ENCODE measurements around the gene MED9.
"Not testable (repeated sequence)": the region's sequence is repeated elsewhere in the genome, so short reads cannot be mapped to it uniquely, and the experiment has no call there.

The MED9 gene

GRCh38 chr17:17456251-17456650 is 20.5 kb upstream of the MED9 start:
- no peak for DNase-seq

DNA sequence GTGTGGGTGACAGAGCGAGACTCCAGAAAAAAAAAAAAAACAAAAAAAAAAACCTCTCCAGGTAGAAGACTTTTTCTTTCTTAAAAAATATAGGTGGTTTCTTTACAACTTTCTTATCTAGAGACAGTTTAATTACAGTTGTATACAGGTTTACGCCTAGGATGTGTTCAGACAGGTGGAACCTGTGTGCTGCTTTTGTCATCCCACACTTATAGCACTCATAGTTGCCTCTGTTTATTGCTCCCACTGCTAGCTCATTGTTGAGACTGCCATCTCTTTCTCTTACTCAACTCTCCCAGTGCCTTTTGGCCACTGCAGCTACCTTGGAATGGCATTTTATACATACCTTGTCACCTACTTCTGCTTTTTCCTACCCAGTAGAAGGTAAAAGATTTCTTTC is 19.1 kb upstream of the MED9 start:
- DNase-seq = no peak

DNA sequence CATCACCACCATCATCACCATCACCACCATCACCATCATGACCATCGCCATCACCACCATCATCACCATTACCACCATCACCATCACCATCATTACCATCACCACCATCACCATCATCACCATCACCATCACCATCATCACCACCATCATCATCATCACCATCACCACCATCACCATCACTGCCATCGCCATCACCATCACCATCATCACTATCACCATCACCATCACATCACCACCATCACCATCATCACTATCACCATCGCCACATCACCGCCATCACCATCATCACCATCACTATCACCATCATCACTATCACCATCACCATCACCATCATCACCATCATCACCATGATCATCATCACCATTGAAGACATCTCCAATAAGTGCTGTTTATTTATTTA is 16.8 kb upstream of the MED9 start:
- no peak for DNase-seq

DNA sequence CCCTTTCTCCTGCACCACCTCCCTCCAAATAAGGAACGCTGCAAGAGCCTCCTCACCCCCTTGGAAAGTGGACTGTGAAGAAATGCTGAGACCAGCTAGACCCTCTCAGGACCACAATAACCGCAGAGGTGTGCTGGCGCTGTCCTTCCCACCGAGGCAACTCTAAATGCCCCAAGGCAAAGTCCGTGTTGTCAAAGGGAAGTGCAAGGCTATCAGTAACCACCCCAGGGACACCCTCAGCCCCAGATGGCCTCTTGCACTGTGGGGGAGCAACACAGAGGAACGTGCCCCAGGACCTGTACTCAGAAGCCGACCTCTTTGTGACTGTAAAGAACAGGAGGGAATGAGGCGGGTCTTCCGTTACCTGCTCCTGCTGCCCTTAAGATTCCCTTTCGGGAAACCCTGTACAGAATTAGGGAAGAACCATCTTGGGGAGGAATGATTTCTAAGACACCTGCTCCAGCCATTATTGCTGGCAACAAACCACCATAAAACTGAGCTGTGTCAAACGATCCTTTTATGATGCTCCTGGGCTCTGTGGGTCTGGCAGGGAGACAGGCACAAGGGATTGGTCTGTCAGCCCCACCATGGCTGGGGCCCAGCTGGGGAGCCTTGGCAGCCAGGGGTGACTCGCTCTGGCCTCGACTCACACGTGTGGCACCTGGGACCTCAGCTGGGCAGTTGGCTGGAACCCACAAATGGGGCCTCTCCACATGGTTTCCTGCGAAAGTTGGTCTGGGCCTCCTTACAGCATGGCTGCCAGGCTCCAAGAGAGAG is 14.6 kb upstream of the MED9 start:
- DNase-seq = no peak

- DNase-seq = no peak
These were observed 13.0 kb upstream of the MED9 start for GRCh38 chr17:17463821-17464220.

GRCh38 chr17:17465878-17466277 is 10.9 kb upstream of the MED9 start:
- not testable (repeated sequence) for DNase-seq

GRCh38 chr17:17466511-17466910 is 10.3 kb upstream of the MED9 start:
- DNase-seq = no peak

DNA sequence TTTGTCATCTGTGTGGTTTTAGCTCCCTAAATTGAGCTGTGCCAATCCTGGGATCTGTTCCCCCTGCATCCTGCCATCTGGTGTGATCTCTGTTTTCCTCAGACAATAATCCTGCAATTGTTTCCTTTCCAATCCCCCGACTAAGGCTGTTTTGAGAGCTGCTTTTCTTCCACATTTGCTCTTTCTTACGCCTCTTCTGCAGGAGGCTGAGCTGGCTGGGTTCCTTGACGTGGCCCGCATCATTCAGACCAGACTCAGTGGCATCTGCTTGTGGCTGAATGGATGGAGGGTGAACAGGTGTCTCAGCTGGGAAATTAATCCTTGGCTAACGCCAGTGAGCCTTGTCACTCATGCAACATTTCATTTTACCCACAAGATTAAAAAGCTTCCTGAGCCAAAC is 9.8 kb upstream of the MED9 start:
- DNase-seq = no peak

DNA sequence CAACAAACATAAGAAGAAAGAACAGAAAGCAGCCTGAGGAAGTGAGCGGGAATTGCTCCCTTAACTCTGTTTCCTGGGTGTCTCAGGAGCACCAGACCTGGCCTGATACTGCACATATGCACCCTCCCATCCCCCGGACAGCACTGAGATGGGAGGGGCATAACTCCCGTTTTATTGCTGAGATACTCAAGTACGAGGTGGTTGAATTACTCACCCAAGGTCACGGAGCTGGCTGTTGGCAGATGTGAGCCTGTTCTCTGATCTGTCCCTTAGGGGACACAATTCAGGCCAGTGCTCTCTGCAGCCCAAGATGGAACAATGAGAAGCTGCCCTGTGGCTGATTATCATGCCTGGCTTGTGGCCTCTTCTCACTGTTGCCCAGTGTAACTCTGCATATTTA is 9.1 kb upstream of the MED9 start:
- no peak for DNase-seq

DNA sequence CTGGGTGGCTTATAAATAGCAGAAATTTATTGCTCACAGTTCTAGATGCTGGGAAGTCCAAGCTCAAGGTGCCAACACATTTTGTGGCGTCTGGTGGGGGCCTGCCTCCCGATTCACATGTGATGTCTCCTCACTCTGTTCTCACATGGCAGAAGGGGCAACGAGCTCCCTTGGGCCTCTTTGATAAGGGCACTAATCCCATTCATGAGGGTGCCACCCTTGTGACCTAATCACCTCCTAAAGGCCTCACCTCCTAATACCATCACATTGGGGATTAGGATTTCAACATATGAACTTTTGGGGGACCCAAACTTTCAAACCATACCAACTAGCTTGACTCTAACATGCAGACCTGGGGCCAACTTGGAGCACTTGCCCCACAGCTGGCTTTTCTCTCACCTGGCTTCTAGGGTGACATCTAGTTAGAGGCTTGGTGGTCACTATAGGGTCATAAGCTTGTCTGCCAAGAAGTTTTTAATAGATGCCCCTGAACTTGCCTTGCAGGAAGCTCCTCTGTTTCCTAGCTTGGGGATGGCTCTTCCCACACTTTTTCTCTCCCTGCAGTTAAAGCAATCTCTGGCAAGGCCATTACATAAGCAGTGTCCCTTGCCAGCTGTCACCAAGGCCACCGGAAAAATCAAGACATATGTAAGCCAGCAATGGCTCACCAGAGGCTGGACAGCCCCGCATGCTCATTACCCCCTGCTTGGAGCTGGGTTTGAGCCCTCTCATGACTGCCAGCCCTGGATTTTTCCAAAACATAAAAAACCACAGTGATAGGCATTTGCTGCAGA is 8.4 kb upstream of the MED9 start:
- DNase-seq = no peak

GRCh38 chr17:17469358-17469757 is 7.4 kb upstream of the MED9 start:
- no peak for DNase-seq

- no peak for DNase-seq
These were observed 6.8 kb upstream of the MED9 start for GRCh38 chr17:17469996-17470395.

DNA sequence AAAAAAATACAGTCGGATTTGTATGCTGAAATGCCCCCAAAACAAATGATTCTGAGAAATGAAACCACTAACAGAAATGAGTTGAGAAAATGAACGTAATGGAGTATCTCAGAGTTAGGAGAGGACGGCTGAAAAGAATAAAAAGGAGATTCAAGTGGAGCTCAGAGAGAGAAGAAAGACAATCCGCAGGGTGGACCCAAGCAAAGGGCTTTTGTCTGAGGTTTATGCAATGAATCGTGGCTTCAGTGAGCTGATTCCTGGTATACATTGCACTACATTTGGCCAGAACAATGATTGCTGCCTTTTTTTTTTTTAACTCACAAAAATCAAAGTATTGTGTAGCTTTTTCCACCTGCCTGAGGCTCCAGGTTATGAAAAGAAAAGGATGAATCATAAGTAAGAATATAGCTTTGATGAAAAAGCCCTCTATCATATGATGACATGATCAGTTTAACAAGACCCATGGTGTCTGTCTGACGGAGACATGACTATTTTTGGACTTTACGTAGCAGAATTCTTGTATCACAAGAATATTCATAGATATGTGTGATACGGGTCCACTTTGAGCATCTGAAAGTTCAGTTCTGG is 4.4 kb upstream of the MED9 start:
- DNase-seq = no peak

GRCh38 chr17:17474341-17474740 is 2.5 kb upstream of the MED9 start:
- DNase-seq = no peak

GRCh38 chr17:17479209-17479608 is 2.4 kb downstream of the MED9 start:
- DNase-seq = no peak

DNA sequence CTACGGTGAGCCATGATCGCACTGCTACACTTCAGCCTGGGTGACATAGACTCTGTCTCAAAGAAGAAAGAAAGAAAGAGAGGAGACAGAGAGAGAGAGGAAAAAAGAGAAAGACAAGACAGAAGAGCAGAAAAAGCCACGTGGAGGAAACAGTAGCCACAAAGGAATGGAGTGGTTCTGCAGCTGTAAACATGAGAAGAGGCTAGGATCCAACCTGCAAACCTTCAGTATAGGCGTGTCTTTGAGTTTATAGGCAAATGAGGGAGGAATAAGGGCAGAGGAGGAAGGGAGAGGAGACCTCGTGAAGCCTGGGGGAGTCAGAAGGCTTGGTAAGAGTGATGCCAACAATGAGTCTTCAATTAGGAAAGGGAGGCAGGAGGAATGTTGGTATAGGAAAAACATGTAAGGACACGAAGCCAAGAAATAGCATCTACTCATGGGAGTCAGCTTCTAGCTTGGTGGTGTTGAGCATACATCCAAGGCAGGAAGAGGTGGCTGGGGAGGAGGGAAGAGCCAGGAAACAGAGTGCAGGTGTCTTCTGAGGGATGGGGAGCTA is 3.9 kb downstream of the MED9 start:
- no peak for DNase-seq

DNA sequence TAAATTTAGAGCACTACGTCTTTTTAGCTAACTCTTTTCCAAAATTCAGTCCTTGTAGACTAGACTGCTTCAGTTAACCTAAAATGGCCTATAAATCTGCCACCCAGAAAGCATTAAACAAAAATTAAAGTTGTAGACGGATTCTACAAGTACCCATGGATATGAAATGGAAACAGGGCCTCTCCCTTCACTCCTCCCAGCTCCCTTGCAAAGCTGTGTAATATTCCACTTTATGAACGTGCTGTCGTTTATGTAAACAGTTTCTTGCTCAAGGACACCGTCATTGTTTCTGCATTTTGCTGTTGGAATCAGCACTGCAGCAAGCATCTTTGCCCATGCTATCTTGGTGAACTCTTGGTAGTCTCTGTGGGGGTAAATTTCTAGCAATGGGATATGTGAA is 5.1 kb downstream of the MED9 start:
- no peak for DNase-seq

- DNase-seq = no peak
These were observed 7.7 kb downstream of the MED9 start for GRCh38 chr17:17484451-17484899.

- no peak for DNase-seq
These were observed 8.6 kb downstream of the MED9 start for GRCh38 chr17:17485420-17485819.

DNA sequence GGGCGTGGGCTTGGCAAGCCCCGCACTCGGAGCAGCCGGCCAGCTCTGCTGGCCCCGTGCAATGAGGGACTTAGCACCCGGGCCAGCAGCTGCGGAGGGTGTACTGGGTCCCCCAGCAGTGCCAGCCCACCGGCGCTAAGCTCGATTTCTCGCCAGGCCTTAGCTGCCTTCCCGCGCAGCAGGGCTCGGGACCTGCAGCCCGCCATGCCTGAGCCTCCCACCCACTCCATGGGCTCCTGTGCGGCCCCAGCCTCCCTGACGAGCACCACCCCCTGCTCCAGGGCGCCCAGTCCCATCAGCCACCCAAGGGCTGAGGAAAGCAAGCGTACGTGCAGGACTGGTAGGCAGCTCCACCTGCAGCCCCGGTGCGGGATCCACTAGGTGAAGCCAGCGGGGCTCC is 9.6 kb downstream of the MED9 start:
- not testable (repeated sequence) for DNase-seq

- no peak for DNase-seq
These were observed 11.2 kb downstream of the MED9 start for GRCh38 chr17:17487998-17488397.

- no peak for DNase-seq
These were observed 14.3 kb downstream of the MED9 start for GRCh38 chr17:17491031-17491471.

- no peak for DNase-seq
These were observed 14.8 kb downstream of the MED9 start for GRCh38 chr17:17491546-17491988.

- DNase-seq = no peak
These were observed 15.3 kb downstream of the MED9 start for GRCh38 chr17:17492085-17492484.

Measured in activated CD4-positive, CD25-positive, alpha-beta regulatory T cell treated with anti-CD3 and anti-CD28 coated beads, Interleukin-2, amount 50 U/mL, for 72 hours (primary cell).